Measurements from ENCODE around the gene MMD2.

MMD2 gene

DNA sequence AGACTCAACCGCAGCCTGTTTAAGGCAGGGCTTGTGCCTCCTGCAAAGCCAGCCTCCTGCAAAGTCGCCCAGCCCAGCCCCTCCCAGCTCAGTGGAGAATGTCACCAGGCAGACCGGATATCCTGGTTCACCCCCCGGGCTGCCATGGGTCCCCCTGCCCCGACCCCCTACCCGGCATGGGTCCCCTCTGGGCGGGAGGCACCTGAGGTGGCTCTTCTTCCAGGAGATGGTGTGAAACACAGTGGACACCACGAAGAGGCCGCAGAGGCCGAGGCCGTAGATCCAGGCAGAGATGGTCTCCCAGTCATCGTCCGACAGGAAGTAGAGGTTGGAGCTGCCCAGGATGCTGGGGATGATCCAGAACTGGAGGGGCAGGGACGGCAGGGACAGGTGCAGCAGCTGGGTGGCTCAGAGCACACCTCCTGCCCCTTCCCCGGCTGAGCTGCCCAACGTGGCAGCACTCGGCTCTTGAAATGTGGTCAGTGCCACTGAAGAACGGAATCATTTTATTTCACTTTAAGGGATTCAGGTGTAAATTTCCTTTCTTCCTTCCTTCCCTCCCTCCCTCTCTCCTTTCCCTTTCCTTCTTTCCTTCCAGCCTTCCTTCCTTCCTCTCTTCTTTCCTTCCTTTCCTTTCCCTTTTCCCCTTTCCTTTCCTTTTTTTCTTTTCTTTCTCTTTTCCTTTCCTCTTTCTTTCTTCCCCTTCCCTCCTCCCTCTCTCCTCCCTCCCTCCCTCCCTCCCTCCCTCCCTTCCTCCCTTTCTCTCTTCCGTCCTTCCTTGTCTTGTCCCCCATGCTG is 38.8 kb downstream of the MMD2 start:
- no peak overlapping the region for H3K4me3 ChIP-seq (ENCODE audit: low read depth, low read length)
- TF ChIP-seq, protein P1, sequence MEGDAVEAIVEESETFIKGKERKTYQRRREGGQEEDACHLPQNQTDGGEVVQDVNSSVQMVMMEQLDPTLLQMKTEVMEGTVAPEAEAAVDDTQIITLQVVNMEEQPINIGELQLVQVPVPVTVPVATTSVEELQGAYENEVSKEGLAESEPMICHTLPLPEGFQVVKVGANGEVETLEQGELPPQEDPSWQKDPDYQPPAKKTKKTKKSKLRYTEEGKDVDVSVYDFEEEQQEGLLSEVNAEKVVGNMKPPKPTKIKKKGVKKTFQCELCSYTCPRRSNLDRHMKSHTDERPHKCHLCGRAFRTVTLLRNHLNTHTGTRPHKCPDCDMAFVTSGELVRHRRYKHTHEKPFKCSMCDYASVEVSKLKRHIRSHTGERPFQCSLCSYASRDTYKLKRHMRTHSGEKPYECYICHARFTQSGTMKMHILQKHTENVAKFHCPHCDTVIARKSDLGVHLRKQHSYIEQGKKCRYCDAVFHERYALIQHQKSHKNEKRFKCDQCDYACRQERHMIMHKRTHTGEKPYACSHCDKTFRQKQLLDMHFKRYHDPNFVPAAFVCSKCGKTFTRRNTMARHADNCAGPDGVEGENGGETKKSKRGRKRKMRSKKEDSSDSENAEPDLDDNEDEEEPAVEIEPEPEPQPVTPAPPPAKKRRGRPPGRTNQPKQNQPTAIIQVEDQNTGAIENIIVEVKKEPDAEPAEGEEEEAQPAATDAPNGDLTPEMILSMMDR (IDR thresholded peaks at IDR 0.05; ENCODE audit: borderline replicate concordance, insufficient read depth, low read depth, low read length) = no peak

DNA sequence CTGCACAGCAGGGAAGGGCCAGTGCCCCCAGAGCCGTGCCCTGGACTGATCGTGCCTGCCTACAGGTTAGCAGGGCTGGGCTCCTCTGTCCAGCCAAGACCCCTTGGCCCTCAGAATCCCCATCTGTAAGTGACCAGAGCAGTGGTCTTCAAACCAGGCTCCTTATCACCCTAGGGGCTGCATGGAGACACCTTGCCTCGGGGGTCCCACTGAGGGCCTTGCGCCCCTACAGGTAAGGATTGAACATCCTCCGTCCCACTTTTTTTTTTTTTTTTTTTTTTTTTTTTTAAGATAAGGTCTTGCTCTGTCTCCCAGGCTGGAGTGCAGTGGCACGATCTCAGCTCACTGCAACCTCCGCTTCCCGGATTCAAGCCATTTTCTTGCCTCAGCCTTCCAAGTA is 42.9 kb downstream of the MMD2 start:
- TF ChIP-seq, protein P1 (IDR thresholded peaks at IDR 0.05; ENCODE audit: borderline replicate concordance, insufficient read depth, low read depth, low read length) = no peak
- no peak overlapping the region for H3K4me3 ChIP-seq (ENCODE audit: low read depth, low read length)

DNA sequence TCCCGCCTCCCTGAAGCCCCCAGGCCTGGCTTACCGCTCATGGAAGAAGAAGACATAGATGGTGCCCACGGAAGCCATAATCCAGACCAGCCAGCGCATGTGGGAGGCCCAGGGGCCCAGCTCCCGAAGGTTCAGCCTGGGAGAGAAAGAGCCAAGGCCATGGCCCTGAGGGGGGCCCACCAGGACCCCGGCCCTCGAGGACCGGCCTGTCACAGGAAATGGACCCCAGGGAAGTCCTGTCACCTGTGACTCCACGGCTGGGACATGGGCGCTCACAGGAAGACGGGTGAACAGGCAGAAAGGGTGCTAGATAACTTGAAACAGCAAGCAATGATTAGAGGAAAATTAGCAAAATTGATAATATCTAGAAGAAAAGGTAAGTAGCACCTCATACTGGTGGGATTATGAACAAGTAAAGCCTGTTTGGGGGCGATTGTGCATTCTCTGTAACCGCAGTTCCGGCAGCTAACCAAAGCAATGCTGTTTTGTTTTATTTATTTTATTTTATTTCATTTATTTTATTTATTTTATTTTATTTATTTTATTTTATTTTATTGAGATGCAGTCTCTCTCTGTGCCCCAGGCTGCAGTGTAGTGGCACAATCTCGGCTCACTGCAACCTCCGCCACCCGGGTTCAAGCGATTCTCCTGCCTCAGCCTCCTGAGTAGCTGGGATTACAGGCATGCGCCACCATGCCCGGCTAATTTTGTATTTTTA is 47.7 kb downstream of the MMD2 start:
- H3K4me3 ChIP-seq (ENCODE audit: low read depth, low read length) = no peak overlapping the region
- TF ChIP-seq, protein P1 (IDR thresholded peaks at IDR 0.05; ENCODE audit: borderline replicate concordance, insufficient read depth, low read depth, low read length) = no peak

DNA sequence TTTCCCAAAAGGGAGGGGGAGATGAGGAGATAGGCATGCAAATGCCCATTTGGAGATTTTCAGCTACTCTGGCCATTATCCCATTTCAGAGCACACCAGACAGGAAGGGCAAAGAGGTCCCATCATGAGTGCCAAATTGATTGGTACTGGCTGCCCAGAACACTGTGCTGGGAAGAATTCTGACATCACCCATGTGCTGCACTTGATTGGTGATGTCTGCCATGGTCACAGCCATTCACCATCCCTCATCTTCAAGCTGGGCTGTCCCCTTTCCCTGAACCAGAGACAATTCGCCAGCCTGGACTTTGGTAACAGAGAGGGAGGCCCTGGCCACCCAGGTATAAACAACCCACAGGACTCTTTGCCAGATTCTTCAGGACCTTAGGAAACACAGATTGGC is 52.3 kb downstream of the MMD2 start:
- TF ChIP-seq, protein P1 (IDR thresholded peaks at IDR 0.05; ENCODE audit: borderline replicate concordance, insufficient read depth, low read depth, low read length) = no peak
- no peak overlapping the region for H3K4me3 ChIP-seq (ENCODE audit: low read depth, low read length)

DNA sequence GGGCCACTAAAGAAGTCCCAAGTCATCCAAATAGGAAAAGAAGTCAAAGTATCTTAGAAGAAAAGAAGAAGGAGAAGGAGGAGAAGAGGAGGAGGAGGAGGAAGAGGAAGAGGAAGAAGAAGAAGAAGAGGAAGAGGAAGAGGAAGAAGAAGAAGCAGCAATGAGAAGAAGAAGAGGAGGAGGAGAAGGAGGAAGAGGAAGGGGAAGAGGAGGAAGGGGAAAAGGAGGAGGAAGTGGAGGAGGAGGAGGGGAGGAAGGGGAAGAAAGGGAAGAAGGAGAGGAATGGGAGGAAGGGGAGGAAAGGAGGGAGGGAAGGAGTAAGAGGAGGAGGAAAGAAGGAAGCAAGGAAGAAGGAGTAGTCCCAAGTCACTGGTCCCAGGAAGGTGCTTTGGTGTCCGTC is 53.8 kb downstream of the MMD2 start:
- TF ChIP-seq, protein P1 (IDR thresholded peaks at IDR 0.05; ENCODE audit: borderline replicate concordance, insufficient read depth, low read depth, low read length) = no peak
- no peak overlapping the region for H3K4me3 ChIP-seq (ENCODE audit: low read depth, low read length)

DNA sequence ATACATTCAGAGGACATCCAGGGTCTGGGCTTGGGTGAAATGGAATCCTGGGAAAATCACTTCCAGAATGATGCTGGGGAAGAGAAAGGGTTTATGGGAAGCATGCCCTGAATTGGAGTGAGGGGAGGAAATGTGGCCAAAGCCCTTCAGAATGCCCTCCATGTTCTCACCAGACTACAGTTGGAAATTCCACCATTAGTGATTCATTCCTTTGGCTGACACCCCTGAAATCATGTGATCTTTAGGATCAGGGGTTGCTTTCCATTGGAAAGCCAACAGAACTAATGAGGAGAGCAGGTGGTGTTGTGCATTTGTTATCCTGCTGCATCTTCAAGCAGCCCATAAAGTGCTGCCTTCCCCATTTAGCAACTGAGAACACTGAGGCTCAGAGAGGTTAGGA is 54.6 kb downstream of the MMD2 start:
- TF ChIP-seq, protein P1 (IDR thresholded peaks at IDR 0.05; ENCODE audit: borderline replicate concordance, insufficient read depth, low read depth, low read length) = no peak

DNA sequence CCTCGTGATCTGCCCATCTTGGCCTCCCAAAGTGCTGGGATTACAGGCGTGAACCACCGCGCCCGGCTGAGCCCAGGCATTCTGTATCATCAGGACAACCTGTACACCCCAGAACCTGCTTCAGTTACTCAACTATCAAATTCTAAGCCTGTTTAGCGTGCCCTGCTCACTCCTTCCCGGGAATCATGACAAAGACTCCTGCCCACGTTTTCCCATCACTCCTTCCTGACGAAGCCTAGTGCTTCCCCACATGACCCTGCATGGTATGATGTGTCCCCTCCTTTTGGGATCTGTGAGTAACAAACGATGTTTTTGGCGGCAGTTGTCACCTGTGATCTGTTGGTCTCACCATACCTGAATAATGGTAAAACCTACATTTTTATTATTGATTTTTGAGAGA is 63.2 kb downstream of the MMD2 start:
- TF ChIP-seq, protein P1 (IDR thresholded peaks at IDR 0.05; ENCODE audit: borderline replicate concordance, insufficient read depth, low read depth, low read length) = no peak
- H3K4me3 ChIP-seq (ENCODE audit: low read depth, low read length) = no peak overlapping the region

More for the DNA sequence above, 54.6 kb downstream of the MMD2 start:
- H3K4me3 ChIP-seq (ENCODE audit: low read depth, low read length) = no peak overlapping the region

Data from GM12875 (cell line).